ENCODE data around the gene COL27A1. TPM values are rescaled to one million over a fixed set of nuclear protein-coding genes. Genes with fewer than 3 reads are reported as not detected.

Gene COL27A1
- total RNA-seq, 6 experiments from 2014 or later = 22.2 to 24.1 (median 23.4) TPM

- Mint-ChIP-seq H3K27ac (no peak overlapping the region; the same call in 1 of the 2 replicates), H3K9me3 (no peaks in the 10 kb centered on the region), H3K27me3 (ENCODE audit: insufficient read depth) (no peaks in the 10 kb centered on the region; the same call in 1 of the 2 replicates), H3K36me3 (ENCODE audit: low read depth) (peaks cover 14% of the 10 kb centered on the region), H3K4me1 (ENCODE audit: low read depth) (no peaks in the 10 kb centered on the region), H3K4me3 (no peak overlapping the region)
- peak; percentile 35; the same call in 1 of the 2 replicates for TF ChIP-seq CTCF (IDR thresholded peaks at IDR 0.05)
- no peak for DNase-seq
Observed at GRCh38 chr9:114263853-114264510, 108.6 kb downstream of the COL27A1 start.

- TF ChIP-seq CTCF (IDR thresholded peaks at IDR 0.05) = no peak
- no peak overlapping the region for H3K27ac Mint-ChIP-seq
- H3K36me3 Mint-ChIP-seq (ENCODE audit: low read depth) = peaks cover 7% of the 10 kb centered on the region; the same call in 1 of the 2 replicates
- H3K4me1 Mint-ChIP-seq (ENCODE audit: low read depth) = no peaks in the 10 kb centered on the region
- no peaks in the 10 kb centered on the region; the same call in 1 of the 2 replicates for H3K27me3 Mint-ChIP-seq (ENCODE audit: insufficient read depth)
- DNase-seq = no peak
- no peaks in the 10 kb centered on the region for H3K9me3 Mint-ChIP-seq
- H3K4me3 Mint-ChIP-seq = no peak overlapping the region
Observed at GRCh38 chr9:114264806-114265550, 109.6 kb downstream of the COL27A1 start.

- Mint-ChIP-seq H3K36me3 (ENCODE audit: low read depth) (peaks cover 10% of the 10 kb centered on the region; the same call in 1 of the 2 replicates), H3K27me3 (ENCODE audit: insufficient read depth) (peaks cover 2% of the 10 kb centered on the region), H3K4me1 (ENCODE audit: low read depth) (no peaks in the 10 kb centered on the region), H3K4me3 (no peak overlapping the region), H3K9me3 (no peaks in the 10 kb centered on the region), H3K27ac (no peak overlapping the region; the same call in 1 of the 2 replicates)
- DNase-seq = peak; percentile 29
- TF ChIP-seq CTCF (IDR thresholded peaks at IDR 0.05) = no peak
Observed at GRCh38 chr9:114266969-114267368, 111.6 kb downstream of the COL27A1 start.

GRCh38 chr9:114269023-114269422 is 113.7 kb downstream of the COL27A1 start:
- H3K27me3 Mint-ChIP-seq (ENCODE audit: insufficient read depth) = peaks cover 3% of the 10 kb centered on the region
- no peak overlapping the region for H3K4me3 Mint-ChIP-seq

More at GRCh38 chr9:114269023-114269422, 113.7 kb downstream of the COL27A1 start:
- no peak for TF ChIP-seq CTCF (IDR thresholded peaks at IDR 0.05)
- H3K9me3 Mint-ChIP-seq = no peaks in the 10 kb centered on the region
- DNase-seq = no peak
- H3K27ac Mint-ChIP-seq = no peak overlapping the region
- H3K4me1 Mint-ChIP-seq (ENCODE audit: low read depth) = peaks cover 6% of the 10 kb centered on the region; the same call in 1 of the 2 replicates
- peaks cover 16% of the 10 kb centered on the region for H3K36me3 Mint-ChIP-seq (ENCODE audit: low read depth)

All from HFFc6 (cell line).